Ovary (tissue), 9 donors: Measurements from ENCODE around the gene RTP4. TPM values are rescaled to one million over a fixed set of nuclear protein-coding genes. Genes with fewer than 3 reads are reported as not detected.

ENCODE experiments used
- DNase-seq, 5 donors: peaks; one replicate each; pipeline ENCODE4 v3.0.0-alpha.2; 2019 to 2020
- H3K27ac ChIP-seq, 2 donors: fragments of 200-600 bp; one replicate each; pipeline versions ENCODE4 v1.5.1 to v1.8.0; 2019 to 2022
- H3K27me3 ChIP-seq: fragments of 200-600 bp; one replicate; pipeline ENCODE4 v1.8.0; 2022
- H3K36me3 ChIP-seq: fragments of 200-600 bp; sonication (generic); one replicate; pipeline ENCODE4 v1.5.1; 2019
- H3K4me1 ChIP-seq: one replicate; pipeline ENCODE4 v1.8.1; 2013; ENCODE audit warnings: mild to moderate bottlenecking, moderate library complexity; ENCODE audit not compliant: insufficient read depth
- H3K4me3 ChIP-seq: fragments of 200-600 bp; sonication (generic); one replicate; pipeline ENCODE4 v1.5.1; 2017
- H3K9me3 ChIP-seq, 2 donors: fragments of 200-600 bp in 1 of 2; sonication (generic) in 1 of 2; one replicate each; pipeline versions ENCODE4 v1.5.1 to v1.8.1; 2013 to 2019; ENCODE audit warnings: mild to moderate bottlenecking in 1 of 2, moderate library complexity in 1 of 2
- CTCF ChIP-seq, 3 donors: fragments of 450-650 bp in 2 of 3; fragments of 200-600 bp in 1 of 3; IDR thresholded peaks; one replicate each; pipeline versions ENCODE4 v1.5.1 to v1.8.0; 2016 to 2022; ENCODE audit warnings: antibody characterized with exemption in 3 of 3, mild to moderate bottlenecking in 1 of 3
- EP300 ChIP-seq: sonication (generic); formaldehyde crosslinking; IDR thresholded peaks from one replicate; pipeline ENCODE4 v1.6.1; 2017; ENCODE audit warnings: antibody characterized with exemption
- POLR2A ChIP-seq: fragments of 450-650 bp; IDR thresholded peaks from one replicate; pipeline ENCODE4 v1.6.1; 2017; ENCODE audit warnings: antibody characterized with exemption, mild to moderate bottlenecking, moderate library complexity
- WGBS, 3 donors: extraction: QIAGEN DNeasy Blood & Tissue Kit in 1 of 3; methylation state at CpG; one replicate each; pipeline versions ENCODE4 v1.1.5 to v1.1.7; 2013 to 2017; 5-methylcytosine and 5-hydroxymethylcytosine counted together
- intact Hi-C, 4 donors: fragments of 100-400 bp; cut with DNase I; formaldehyde crosslinking; loops; one replicate each; pipeline versions ENCODE4 v1.11.0 to v1.15.1; 2022 to 2023
- polyA plus RNA-seq, 2 donors: library from polyadenylated mRNA; stranded (reverse); fragments of 200-250 nt in 1 of 2; fragments of 350-450 nt in 1 of 2; fragmentation: Illumina TruSeq in 1 of 2; extraction: RNeasy Lipid Tissue Mini Kit (QIAGEN cat#74804) in 1 of 2; gene quantifications; one replicate each; pipeline ENCODE4 v1.2.3, GENCODE V29; 2013 to 2014
- total RNA-seq, 7 donors: library from RNA; depleted of rRNA in 2 of 7; stranded (reverse); fragments of >200 nt in 2 of 7; fragmentation: NEBNext Ultra II Directional in 3 of 7; extraction: Animal tissue kit (Norgen Biotek cat#: 25700) in 3 of 7; gene quantifications; one replicate each; pipeline versions ENCODE4 v1.1.0 to v1.2.4, GENCODE V29; 2016 to 2023
- donor health status: DM: no; HTN: no; CAD: no; lungs with moderate emphysema.
- donor health status: DM: no; HTN: no; CAD: no.
- donor health status: Bipolar disorder and iron deficiency.
- donor health status: DM: yes; HTN: yes; CAD: no.
- donor health status: DM: no; HTN: no; CAD: no.
- donor health status: DM: yes; HTN: yes; CAD: no.

The RTP4 gene
- total and polyA plus RNA-seq, 9 donors: 0.24 to 7.3 (median 2.7) TPM

DNA sequence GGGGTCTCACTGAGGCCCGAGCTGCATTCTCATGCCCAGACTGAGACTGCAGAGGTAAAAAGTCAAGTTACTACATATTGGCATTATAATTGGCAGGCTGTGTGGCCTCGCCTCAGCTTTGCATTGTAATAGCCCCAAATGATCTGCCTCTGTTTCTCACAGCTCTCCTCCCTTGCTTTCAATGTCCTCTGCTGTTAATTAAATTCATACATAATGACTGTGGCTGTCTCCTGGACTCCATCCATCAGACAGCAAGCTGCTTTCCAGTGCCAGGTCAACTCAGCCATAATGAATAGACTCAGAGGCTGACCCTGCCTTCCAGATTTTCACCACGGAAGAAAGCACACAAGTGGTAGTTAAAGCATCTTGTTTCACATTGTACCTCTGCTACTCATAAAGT, 7.6 kb upstream of the RTP4 start:
- Histone ChIP-seq H3K27ac (no peak overlapping the region), H3K27me3 (no peaks in the 10 kb centered on the region), H3K9me3 (no peaks in the 10 kb centered on the region), H3K4me1 (no peaks in the 10 kb centered on the region), H3K4me3 (no peak overlapping the region), H3K36me3 (no peaks in the 10 kb centered on the region)
- TF ChIP-seq CTCF (IDR thresholded peaks at IDR 0.05): no peak
- TF ChIP-seq POLR2A: no peak
- TF ChIP-seq EP300: no peak
- intact Hi-C loops: no loop called here
- no peak for DNase-seq
- 55 to 73% (median 64%) methylated on average over 3 of the region's 3 CpGs for WGBS, 3 donors

DNA sequence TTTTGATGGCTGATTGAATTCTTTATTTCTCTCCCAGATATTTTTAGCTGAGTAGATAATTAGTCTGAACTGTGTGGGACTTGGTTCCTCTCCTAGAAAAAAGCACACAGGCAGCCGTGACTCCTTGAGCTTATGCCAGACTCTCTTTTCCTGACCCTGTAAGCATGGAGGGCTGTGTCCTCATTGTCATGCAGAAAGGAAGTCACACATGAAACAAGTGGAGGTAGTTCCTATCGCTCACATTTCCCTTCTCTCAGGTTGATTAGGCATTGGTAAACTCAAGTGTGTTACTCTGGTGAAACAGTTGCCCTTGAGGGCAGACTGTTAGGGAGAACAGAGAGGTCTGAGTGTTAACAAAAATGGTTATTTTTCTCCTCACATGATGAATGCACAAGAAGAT, 6.3 kb upstream of the RTP4 start:
- intact Hi-C loops: no loop called here
- TF ChIP-seq POLR2A (no peak), CTCF (IDR thresholded peaks at IDR 0.05) (no peak), EP300 (no peak)
- 28 to 39% (median 35%) methylated on average over 2 of the region's 2 CpGs for WGBS, 3 donors
- no peak for DNase-seq
- H3K4me3 ChIP-seq: no peak overlapping the region
- H3K27ac ChIP-seq: no peak overlapping the region
- no peaks in the 10 kb centered on the region for H3K36me3 ChIP-seq
- no peaks in the 10 kb centered on the region for H3K4me1 ChIP-seq
- no peaks in the 10 kb centered on the region for H3K9me3 ChIP-seq
- H3K27me3 ChIP-seq: no peaks in the 10 kb centered on the region

- DNase-seq: peak in 3 of 5 donors; percentile 26 to 45 (median 27)
- H3K4me3 ChIP-seq: peak overlapping the region; percentile 43
- intact Hi-C loops: no loop called here
Measured at GRCh38 chr3:187367561-187368103, 553 bp upstream of the RTP4 start.

GRCh38 chr3:187369089-187369447, 883 bp downstream of the RTP4 start:
- intact Hi-C loops: no loop called here
- DNase-seq: no peak
- 55 to 64% (median 59%) methylated on average over 1 of the region's 1 CpG for WGBS, 3 donors
- no peaks in the 10 kb centered on the region for H3K36me3 ChIP-seq
- H3K27ac ChIP-seq: peak overlapping the region in 1 of 2 donors; percentile 87
- H3K9me3 ChIP-seq: no peaks in the 10 kb centered on the region
- H3K4me3 ChIP-seq: peak overlapping the region; percentile 43
- no peaks in the 10 kb centered on the region for H3K27me3 ChIP-seq
- H3K4me1 ChIP-seq: peaks cover 4% of the 10 kb centered on the region
- TF ChIP-seq EP300 (no peak), CTCF (IDR thresholded peaks at IDR 0.05) (no peak), POLR2A (no peak)

More at GRCh38 chr3:187367561-187368103, 553 bp upstream of the RTP4 start:
- Histone ChIP-seq H3K4me1 (peaks cover 4% of the 10 kb centered on the region), H3K36me3 (no peaks in the 10 kb centered on the region), H3K27me3 (no peaks in the 10 kb centered on the region), H3K27ac (peak overlapping the region; percentile 26 to 87), H3K9me3 (no peaks in the 10 kb centered on the region)
- TF ChIP-seq POLR2A (no peak), CTCF (IDR thresholded peaks at IDR 0.05) (no peak), EP300 (no peak)
- 86 to 93% (median 92%) methylated on average over 17 to 29 of the region's 29 CpGs for WGBS, 3 donors
